B cell (primary cell): Measurements from ENCODE around the gene GPR146.

Experiments used
- EZH2 ChIP-seq: IDR thresholded peaks from 2 replicates; pipeline ENCODE4 v1.6.1; 2012; ENCODE audit warnings: borderline replicate concordance, low read depth, mild to moderate bottlenecking, moderate library complexity, low read length; ENCODE audit not compliant: insufficient read depth, poor library complexity, severe bottlenecking
- TF ChIP-seq, protein P1 (sequence below): fragments of 200-600 bp; IDR thresholded peaks from one replicate; pipeline ENCODE4 v1.8.0; 2022; ENCODE audit warnings: antibody characterized with exemption, mild to moderate bottlenecking

DNA sequence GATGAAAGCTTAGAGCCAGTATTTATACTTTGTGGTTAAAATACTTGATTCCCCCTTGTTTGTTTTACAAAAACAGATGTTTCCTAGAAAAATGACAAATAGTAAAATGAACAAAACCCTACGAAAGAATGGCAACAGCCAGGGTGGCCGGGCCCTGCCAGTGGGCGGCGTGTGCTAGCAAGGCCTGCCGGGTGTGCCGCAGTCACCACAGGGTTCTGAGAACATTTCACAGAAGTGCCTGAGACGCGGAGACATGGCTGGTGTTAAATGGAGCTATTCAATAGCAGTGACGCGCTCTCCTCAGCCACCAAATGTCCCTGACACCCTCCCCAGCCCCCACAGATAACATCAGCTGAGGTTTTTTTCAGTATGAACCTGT, 14.5 kb downstream of the GPR146 start:
- TF ChIP-seq, protein P1, sequence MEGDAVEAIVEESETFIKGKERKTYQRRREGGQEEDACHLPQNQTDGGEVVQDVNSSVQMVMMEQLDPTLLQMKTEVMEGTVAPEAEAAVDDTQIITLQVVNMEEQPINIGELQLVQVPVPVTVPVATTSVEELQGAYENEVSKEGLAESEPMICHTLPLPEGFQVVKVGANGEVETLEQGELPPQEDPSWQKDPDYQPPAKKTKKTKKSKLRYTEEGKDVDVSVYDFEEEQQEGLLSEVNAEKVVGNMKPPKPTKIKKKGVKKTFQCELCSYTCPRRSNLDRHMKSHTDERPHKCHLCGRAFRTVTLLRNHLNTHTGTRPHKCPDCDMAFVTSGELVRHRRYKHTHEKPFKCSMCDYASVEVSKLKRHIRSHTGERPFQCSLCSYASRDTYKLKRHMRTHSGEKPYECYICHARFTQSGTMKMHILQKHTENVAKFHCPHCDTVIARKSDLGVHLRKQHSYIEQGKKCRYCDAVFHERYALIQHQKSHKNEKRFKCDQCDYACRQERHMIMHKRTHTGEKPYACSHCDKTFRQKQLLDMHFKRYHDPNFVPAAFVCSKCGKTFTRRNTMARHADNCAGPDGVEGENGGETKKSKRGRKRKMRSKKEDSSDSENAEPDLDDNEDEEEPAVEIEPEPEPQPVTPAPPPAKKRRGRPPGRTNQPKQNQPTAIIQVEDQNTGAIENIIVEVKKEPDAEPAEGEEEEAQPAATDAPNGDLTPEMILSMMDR: no peak
- TF ChIP-seq EZH2: no peak
